Measurements from ENCODE around the gene DCBLD2. TPM values are rescaled to one million over a fixed set of nuclear protein-coding genes. Genes with fewer than 3 reads are reported as not detected.
"Not testable (repeated sequence)": the region's sequence is repeated elsewhere in the genome, so short reads cannot be mapped to it uniquely, and the experiment has no call there.

DCBLD2 gene
- total RNA-seq, 2 donors from 2014 or later = 26.4 to 151 TPM

DNA sequence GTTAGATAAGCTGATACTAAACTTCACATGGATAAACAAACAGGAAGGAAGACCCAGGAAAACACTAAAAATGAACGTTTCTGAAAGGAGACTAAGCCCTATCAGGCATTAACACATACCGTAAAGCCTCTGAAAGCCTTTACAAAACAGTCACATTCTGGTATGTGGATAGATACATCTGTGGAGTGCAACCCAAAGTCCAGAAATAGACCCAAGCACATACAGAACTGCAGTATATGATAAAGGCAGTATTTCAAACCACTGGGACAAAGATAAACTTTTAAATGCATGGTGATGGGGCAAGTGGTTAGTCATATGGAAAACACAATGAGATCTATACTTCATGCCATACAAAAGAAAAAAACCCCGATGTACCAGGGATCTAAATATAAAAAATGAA lies 26.0 kb downstream of the DCBLD2 start:
- Histone ChIP-seq H3K4me3 (no peak overlapping the region), H3K27me3 (replicated peaks; ENCODE audit: insufficient read depth) (no peaks in the 10 kb centered on the region), H3K4me1 (replicated peaks) (no peaks in the 10 kb centered on the region), H3K27ac (no peak overlapping the region), H3K9me3 (no peaks in the 10 kb centered on the region), H3K36me3 (no peaks in the 10 kb centered on the region)
- no peak for DNase-seq (ENCODE audit: low spot score)
- no peak for TF ChIP-seq POLR2AphosphoS5 (IDR thresholded peaks at IDR 0.05)
- TF ChIP-seq POLR2A (IDR thresholded peaks at IDR 0.05) = no peak
- TF ChIP-seq, protein P1, sequence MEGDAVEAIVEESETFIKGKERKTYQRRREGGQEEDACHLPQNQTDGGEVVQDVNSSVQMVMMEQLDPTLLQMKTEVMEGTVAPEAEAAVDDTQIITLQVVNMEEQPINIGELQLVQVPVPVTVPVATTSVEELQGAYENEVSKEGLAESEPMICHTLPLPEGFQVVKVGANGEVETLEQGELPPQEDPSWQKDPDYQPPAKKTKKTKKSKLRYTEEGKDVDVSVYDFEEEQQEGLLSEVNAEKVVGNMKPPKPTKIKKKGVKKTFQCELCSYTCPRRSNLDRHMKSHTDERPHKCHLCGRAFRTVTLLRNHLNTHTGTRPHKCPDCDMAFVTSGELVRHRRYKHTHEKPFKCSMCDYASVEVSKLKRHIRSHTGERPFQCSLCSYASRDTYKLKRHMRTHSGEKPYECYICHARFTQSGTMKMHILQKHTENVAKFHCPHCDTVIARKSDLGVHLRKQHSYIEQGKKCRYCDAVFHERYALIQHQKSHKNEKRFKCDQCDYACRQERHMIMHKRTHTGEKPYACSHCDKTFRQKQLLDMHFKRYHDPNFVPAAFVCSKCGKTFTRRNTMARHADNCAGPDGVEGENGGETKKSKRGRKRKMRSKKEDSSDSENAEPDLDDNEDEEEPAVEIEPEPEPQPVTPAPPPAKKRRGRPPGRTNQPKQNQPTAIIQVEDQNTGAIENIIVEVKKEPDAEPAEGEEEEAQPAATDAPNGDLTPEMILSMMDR (IDR thresholded peaks at IDR 0.05) = no peak
- intact Hi-C loops (cut with DNase I) = no loop called here
- WGBS = 45% methylated on average over 3 of the region's 3 CpGs

DNA sequence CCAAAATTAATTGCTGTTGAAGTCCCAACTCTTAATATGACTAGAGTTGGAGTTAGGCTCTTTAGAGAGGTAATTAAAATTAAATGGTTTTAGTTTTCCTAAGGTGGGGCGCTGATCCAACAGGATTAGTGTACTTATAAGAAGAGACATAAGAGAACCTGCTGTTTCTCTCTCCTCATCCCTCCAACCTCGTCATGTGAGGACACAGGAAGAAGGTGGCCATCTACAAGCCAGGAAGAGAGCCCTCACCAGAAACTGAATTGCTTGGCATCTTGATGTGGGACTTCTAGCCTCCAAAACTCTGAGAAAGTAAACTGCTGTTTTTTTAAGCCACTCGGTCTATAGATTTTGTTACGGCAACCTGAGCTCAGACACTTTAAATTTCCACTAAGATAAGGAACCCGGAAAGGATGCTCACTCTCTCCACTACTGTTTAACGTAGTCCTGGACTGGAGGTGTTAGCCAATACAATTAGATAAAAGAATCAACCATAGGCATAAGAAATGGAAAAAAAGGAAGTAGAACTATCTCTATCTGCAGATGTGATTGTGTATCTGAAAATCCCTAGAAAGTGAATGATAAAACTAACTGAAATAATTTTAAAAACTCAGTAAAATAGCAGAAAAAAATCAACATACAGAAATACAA lies 26.8 kb downstream of the DCBLD2 start:
- Histone ChIP-seq H3K36me3 (no peaks in the 10 kb centered on the region), H3K4me1 (replicated peaks) (no peaks in the 10 kb centered on the region), H3K27me3 (replicated peaks; ENCODE audit: insufficient read depth) (no peaks in the 10 kb centered on the region), H3K4me3 (no peak overlapping the region), H3K9me3 (no peaks in the 10 kb centered on the region), H3K27ac (no peak overlapping the region)
- TF ChIP-seq, protein P1 (IDR thresholded peaks at IDR 0.05) = no peak
- TF ChIP-seq POLR2AphosphoS5 (IDR thresholded peaks at IDR 0.05) (no peak), POLR2A (IDR thresholded peaks at IDR 0.05) (no peak)
- intact Hi-C loops (cut with DNase I) = no loop called here
- DNase-seq (ENCODE audit: low spot score) = no peak
- WGBS = 93% methylated on average over 6 of the region's 6 CpGs

DNA sequence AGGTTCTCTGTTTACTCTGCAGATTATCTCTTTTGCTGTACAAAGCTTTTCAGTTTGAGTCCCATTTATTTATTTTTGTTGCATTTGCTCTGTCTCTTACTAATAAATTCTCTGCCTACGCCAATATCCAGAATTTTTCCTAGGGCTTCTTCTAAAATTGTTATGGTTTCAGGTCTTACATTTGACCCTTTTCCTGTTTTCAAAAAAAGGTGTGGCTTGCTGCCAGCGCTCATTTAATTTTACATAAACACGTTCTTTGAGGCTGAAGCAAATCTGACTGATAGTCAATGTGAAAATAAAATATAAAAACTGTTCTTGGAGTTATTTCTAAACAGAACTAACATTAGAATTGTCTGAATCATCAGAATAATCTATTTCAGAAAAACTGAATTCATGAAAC lies 32.1 kb downstream of the DCBLD2 start:
- intact Hi-C loops (cut with DNase I) = no loop called here
- Histone ChIP-seq H3K36me3 (no peaks in the 10 kb centered on the region), H3K9me3 (no peaks in the 10 kb centered on the region), H3K27ac (no peak overlapping the region), H3K4me1 (replicated peaks) (no peaks in the 10 kb centered on the region), H3K27me3 (replicated peaks; ENCODE audit: insufficient read depth) (no peaks in the 10 kb centered on the region), H3K4me3 (no peak overlapping the region)
- no peak for DNase-seq (ENCODE audit: low spot score)
- TF ChIP-seq, protein P1 (IDR thresholded peaks at IDR 0.05) = no peak
- no peak for TF ChIP-seq POLR2A (IDR thresholded peaks at IDR 0.05)
- TF ChIP-seq POLR2AphosphoS5 (IDR thresholded peaks at IDR 0.05) = no peak
- 80% methylated on average over 3 of the region's 3 CpGs for WGBS

DNA sequence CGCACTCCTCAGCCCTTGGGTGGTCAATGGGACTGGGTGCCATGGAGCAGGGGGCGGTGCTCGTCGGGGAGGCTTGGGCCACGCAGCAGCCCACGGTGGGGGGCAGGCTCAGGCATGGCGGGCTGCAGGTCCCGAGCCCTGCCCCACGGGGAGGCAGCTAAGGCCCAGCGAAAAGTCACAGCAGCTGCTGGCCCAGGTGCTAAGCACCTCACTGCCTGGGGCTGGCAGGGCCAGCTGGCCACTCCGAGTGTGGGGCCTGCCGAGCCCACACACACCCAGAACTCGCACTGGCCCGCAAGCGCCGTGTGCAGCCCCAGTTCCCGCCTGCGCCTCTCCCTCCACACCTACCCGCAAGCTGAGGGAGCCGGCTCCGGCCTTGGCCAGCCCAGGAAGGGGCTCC lies 43.5 kb downstream of the DCBLD2 start:
- intact Hi-C loops (cut with DNase I); H3K4me1 ChIP-seq (replicated peaks); H3K9me3 ChIP-seq; H3K27me3 ChIP-seq (replicated peaks; ENCODE audit: insufficient read depth); DNase-seq (ENCODE audit: low spot score); H3K27ac ChIP-seq; H3K36me3 ChIP-seq; H3K4me3 ChIP-seq: not testable (repeated sequence)
- 97% methylated on average over 11 of the region's 21 CpGs for WGBS

DNA sequence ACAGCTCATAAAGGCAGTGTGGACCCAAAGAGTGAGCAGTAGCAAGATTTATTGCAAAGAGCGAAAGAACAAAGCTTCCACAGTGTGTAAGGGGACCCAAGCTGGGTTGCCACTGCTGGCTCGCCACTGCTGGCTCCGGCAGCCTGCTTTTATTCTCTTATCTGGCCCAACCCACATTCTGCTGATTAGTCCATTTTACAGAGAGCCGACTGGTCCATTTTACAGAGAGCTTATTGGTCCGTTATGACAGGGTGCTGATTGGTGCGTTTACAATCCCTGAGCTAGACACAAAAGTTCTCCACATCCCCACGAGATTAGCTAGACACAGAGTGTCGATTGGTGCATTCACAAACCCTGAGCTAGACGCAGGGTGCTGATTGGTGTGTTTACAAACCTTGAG lies 44.2 kb downstream of the DCBLD2 start:
- H3K36me3 ChIP-seq; DNase-seq (ENCODE audit: low spot score); H3K4me1 ChIP-seq (replicated peaks); H3K4me3 ChIP-seq; intact Hi-C loops (cut with DNase I); H3K9me3 ChIP-seq; H3K27ac ChIP-seq; H3K27me3 ChIP-seq (replicated peaks; ENCODE audit: insufficient read depth): not testable (repeated sequence)
- WGBS = 89% methylated on average over 9 of the region's 9 CpGs

DNA sequence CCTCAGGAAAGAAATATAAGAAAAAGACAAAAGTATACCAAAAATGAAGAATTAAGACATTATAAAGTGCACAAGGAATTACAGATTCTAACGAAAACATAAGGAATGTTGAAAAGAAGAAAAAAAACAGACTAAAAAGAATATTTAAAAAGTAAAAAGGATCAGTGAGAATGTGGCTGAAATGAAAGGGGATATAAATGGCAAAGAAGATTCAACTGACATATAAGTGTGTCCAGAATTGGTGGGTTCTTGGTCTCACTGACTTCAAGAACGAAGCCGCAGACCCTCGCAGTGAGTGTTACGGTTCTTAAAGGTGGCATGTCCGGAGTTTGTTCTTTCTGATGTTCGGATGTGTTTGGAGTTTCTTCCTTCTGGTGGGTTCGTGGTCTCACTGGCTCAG lies 44.8 kb downstream of the DCBLD2 start:
- Histone ChIP-seq H3K4me1 (replicated peaks) (no peaks in the 10 kb centered on the region), H3K4me3 (no peak overlapping the region), H3K9me3 (no peaks in the 10 kb centered on the region), H3K27ac (no peak overlapping the region), H3K36me3 (no peaks in the 10 kb centered on the region), H3K27me3 (replicated peaks; ENCODE audit: insufficient read depth) (no peaks in the 10 kb centered on the region)
- 95% methylated on average over 8 of the region's 8 CpGs for WGBS
- TF ChIP-seq, protein P1 (IDR thresholded peaks at IDR 0.05) = no peak
- TF ChIP-seq POLR2AphosphoS5 (IDR thresholded peaks at IDR 0.05) (no peak), POLR2A (IDR thresholded peaks at IDR 0.05) (no peak)
- DNase-seq (ENCODE audit: low spot score) = no peak
- intact Hi-C loops (cut with DNase I) = no loop called here

Data from prostate gland (tissue), 2 donors.